OCI-LY3 (cell line): ENCODE results near the gene BMPR1B.

ENCODE experiments used
- H2AFZ ChIP-seq: fragments of 200-600, 300-600 bp; shearing (Covaris generic); 2 replicates; pipeline ENCODE4 v1.6.0; 2014; ENCODE audit warnings: antibody characterized with exemption, low read depth, low read length
- H3K27ac ChIP-seq: fragments of 200-600, 300-600 bp; sonication (generic); 2 replicates; pipeline ENCODE4 v1.5.1; 2014; ENCODE audit warnings: mild to moderate bottlenecking, low read length, moderate library complexity, mixed read lengths
- H3K27me3 ChIP-seq: fragments of 200-600, 300-600 bp; sonication (generic); 2 replicates; pipeline ENCODE4 v1.6.1; 2014; ENCODE audit warnings: low read depth, low read length, mixed read lengths
- H3K36me3 ChIP-seq: fragments of 200-600, 300-600 bp; sonication (generic); replicated peaks from 2 replicates; pipeline ENCODE3; 2014; ENCODE audit warnings: low read depth, low read length, mixed read lengths
- H3K4me1 ChIP-seq: fragments of 300-600, 200-600 bp; sonication (generic); 2 replicates; pipeline ENCODE4 v1.6.1; 2014; ENCODE audit warnings: low read length, mixed read lengths
- H3K4me2 ChIP-seq: fragments of 200-600, 300-600 bp; sonication (generic); 2 replicates; pipeline ENCODE4 v1.6.1; 2014; ENCODE audit warnings: low read length, mixed read lengths
- H3K4me3 ChIP-seq: fragments of 300-600, 200-600 bp; sonication (generic); 2 replicates; pipeline ENCODE4 v1.5.1; 2014; ENCODE audit warnings: antibody characterized with exemption, mild to moderate bottlenecking, low read length, moderate library complexity
- H3K79me2 ChIP-seq: fragments of 300-600, 200-600 bp; shearing (Covaris generic); 2 replicates; pipeline ENCODE4 v1.6.1; 2014; ENCODE audit warnings: mild to moderate bottlenecking, low read length, mixed read lengths
- H3K9ac ChIP-seq: fragments of 300-600, 200-600 bp; shearing (Covaris generic); 2 replicates; pipeline ENCODE4 v1.6.0; 2014; ENCODE audit warnings: mild to moderate bottlenecking, low read length, moderate library complexity
- H3K9me3 ChIP-seq: fragments of 200-600, 300-600 bp; shearing (Covaris generic); 2 replicates; pipeline ENCODE4 v1.6.1; 2014; ENCODE audit warnings: low read length, mixed read lengths; ENCODE audit not compliant: insufficient read depth
- H4K20me1 ChIP-seq: fragments of 200-600, 300-600 bp; sonication (generic); 2 replicates; pipeline ENCODE4 v1.6.1; 2016; ENCODE audit warnings: low read length, mixed read lengths; ENCODE audit not compliant: insufficient read depth
- EZH2phosphoT487 ChIP-seq: fragments of 200-600 bp; shearing (Covaris generic); IDR thresholded peaks from 2 replicates; pipeline ENCODE4 v1.6.1; 2018; ENCODE audit warnings: antibody characterized with exemption, mixed run types, low read depth
- TF ChIP-seq, protein P1 (sequence below): fragments of 200-600, 300-600 bp; sonication (generic); IDR thresholded peaks from 2 replicates; pipeline ENCODE4 v1.5.1; 2014; ENCODE audit warnings: antibody characterized with exemption, low read length, low read depth

BMPR1B gene

GRCh38 chr4:94939791-94940519 lies 182.2 kb downstream of the BMPR1B start:
- Histone ChIP-seq H3K36me3 (no peaks in the 10 kb centered on the region), H3K9ac (no peak overlapping the region), H3K27ac (no peak overlapping the region), H2AFZ (no peak overlapping the region), H3K4me3 (no peak overlapping the region), H3K79me2 (no peaks in the 10 kb centered on the region), H3K9me3 (no peaks in the 10 kb centered on the region), H3K4me2 (no peak overlapping the region), H3K27me3 (no peaks in the 10 kb centered on the region), H4K20me1 (no peaks in the 10 kb centered on the region), H3K4me1 (no peaks in the 10 kb centered on the region)
- no peak for TF ChIP-seq EZH2phosphoT487
- TF ChIP-seq, protein P1, sequence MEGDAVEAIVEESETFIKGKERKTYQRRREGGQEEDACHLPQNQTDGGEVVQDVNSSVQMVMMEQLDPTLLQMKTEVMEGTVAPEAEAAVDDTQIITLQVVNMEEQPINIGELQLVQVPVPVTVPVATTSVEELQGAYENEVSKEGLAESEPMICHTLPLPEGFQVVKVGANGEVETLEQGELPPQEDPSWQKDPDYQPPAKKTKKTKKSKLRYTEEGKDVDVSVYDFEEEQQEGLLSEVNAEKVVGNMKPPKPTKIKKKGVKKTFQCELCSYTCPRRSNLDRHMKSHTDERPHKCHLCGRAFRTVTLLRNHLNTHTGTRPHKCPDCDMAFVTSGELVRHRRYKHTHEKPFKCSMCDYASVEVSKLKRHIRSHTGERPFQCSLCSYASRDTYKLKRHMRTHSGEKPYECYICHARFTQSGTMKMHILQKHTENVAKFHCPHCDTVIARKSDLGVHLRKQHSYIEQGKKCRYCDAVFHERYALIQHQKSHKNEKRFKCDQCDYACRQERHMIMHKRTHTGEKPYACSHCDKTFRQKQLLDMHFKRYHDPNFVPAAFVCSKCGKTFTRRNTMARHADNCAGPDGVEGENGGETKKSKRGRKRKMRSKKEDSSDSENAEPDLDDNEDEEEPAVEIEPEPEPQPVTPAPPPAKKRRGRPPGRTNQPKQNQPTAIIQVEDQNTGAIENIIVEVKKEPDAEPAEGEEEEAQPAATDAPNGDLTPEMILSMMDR: no peak

DNA sequence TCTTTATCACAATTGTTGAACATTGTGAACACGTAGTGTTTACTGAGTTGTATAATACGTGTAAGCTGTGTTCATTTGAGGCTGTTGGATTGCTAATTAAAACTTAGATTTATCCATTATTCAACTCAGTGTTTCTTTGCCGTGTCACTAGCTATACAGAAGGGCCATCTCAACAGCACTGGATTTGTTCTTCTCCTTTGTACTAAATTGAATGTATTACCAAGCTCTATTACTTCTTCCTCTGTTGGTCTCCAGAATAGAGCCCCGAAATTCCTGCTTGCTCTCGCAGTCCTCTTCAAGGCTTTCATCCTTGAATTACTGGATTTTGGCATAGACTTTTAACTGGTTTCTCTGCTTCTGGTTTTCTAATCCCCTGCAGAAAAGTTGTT lies 182.8 kb downstream of the BMPR1B start:
- H2AFZ ChIP-seq: no peak overlapping the region
- no peak overlapping the region for H3K27ac ChIP-seq
- no peaks in the 10 kb centered on the region for H3K27me3 ChIP-seq
- H3K9me3 ChIP-seq: no peaks in the 10 kb centered on the region
- no peak overlapping the region for H3K4me2 ChIP-seq
- TF ChIP-seq, protein P1: no peak
- no peak for TF ChIP-seq EZH2phosphoT487
- no peaks in the 10 kb centered on the region for H3K79me2 ChIP-seq
- H3K9ac ChIP-seq: no peak overlapping the region
- H3K36me3 ChIP-seq: no peaks in the 10 kb centered on the region
- H3K4me3 ChIP-seq: no peak overlapping the region
- no peaks in the 10 kb centered on the region for H4K20me1 ChIP-seq
- no peaks in the 10 kb centered on the region for H3K4me1 ChIP-seq

- TF ChIP-seq, protein P1: no peak
- no peak for TF ChIP-seq EZH2phosphoT487
- Histone ChIP-seq H3K9ac (no peak overlapping the region), H3K27ac (no peak overlapping the region), H3K4me1 (no peaks in the 10 kb centered on the region), H2AFZ (no peak overlapping the region), H3K9me3 (no peaks in the 10 kb centered on the region), H3K79me2 (no peaks in the 10 kb centered on the region), H4K20me1 (no peaks in the 10 kb centered on the region), H3K4me2 (no peak overlapping the region), H3K4me3 (no peak overlapping the region), H3K27me3 (no peaks in the 10 kb centered on the region), H3K36me3 (no peaks in the 10 kb centered on the region)
Measured at GRCh38 chr4:94941706-94942105, 184.0 kb downstream of the BMPR1B start.

- H3K79me2 ChIP-seq: no peaks in the 10 kb centered on the region
- H3K27me3 ChIP-seq: no peaks in the 10 kb centered on the region
- no peak overlapping the region for H3K4me2 ChIP-seq
- H4K20me1 ChIP-seq: no peaks in the 10 kb centered on the region
- no peaks in the 10 kb centered on the region for H3K4me1 ChIP-seq
- no peaks in the 10 kb centered on the region for H3K36me3 ChIP-seq
- no peaks in the 10 kb centered on the region for H3K9me3 ChIP-seq
- no peak overlapping the region for H3K27ac ChIP-seq
- no peak overlapping the region for H3K4me3 ChIP-seq
- H3K9ac ChIP-seq: no peak overlapping the region
- H2AFZ ChIP-seq: no peak overlapping the region
- TF ChIP-seq, protein P1: no peak
- no peak for TF ChIP-seq EZH2phosphoT487
Measured at GRCh38 chr4:94944726-94945125, 187.0 kb downstream of the BMPR1B start.
